HG03064 (cell line): Measurements from ENCODE around the gene ARHGAP21.
"Not testable (repeated sequence)": the region's sequence is repeated elsewhere in the genome, so short reads cannot be mapped to it uniquely, and the experiment has no call there.

Experiments
- ATAC-seq: cut with Tn5 transposase; IDR thresholded peaks from one replicate; pipeline ENCODE4 v1.9.1; 2021; ENCODE audit warnings: low read depth; ENCODE audit not compliant: unreplicated experiment

The ARHGAP21 gene

DNA sequence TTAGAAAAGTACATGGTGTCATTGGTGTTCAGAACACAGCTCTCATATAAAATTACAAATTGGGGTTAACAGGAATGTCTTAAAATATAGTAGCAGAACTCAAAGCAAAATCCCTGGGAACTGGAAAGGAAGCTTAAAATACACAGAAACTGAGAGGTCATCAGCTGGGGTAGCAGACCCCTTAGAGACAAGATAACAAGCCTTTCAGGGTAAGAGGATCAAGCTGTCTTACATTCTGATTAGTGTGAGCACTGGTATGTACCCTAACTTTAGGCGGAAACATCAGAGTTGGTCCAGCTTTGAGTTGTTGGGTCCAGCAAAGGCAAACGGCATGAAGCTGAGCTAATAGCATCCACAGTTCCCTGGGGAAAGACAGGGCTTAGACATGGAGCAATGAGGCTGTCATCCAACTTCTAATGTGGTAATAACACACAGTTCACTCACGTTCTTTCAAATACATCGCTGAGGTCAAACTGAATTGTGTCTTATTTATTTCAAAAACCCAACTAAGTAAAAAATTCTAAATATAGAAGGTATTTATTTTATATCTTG lies 32.6 kb downstream of the ARHGAP21 start:
- ATAC-seq: no peak

DNA sequence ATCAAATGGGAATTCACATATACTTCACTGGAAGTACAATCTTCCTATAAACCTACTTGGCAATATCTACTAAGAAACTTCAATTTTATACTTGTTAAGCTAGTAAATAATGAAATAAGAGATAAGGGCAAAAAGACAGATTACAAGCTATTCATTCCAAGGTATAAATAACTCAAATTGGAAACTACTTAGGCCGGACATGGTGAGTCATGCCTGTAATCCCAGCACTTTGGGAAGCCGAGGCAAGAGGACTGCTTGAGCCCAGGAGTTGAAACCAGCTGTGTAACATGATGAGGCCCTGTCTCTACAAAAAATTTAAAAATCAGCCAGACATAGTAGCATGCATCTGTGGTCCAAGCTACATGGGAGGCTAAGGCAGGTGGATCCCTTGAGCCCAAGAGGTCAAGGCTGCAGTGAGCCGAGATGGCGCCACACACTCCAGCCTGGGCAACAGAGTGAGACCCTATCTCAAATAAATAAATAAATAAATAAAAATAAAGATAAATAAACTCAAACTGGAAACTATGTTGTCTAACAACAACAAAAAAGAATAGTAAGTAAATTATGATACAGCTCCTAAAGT lies 37.6 kb downstream of the ARHGAP21 start:
- no peak for ATAC-seq

DNA sequence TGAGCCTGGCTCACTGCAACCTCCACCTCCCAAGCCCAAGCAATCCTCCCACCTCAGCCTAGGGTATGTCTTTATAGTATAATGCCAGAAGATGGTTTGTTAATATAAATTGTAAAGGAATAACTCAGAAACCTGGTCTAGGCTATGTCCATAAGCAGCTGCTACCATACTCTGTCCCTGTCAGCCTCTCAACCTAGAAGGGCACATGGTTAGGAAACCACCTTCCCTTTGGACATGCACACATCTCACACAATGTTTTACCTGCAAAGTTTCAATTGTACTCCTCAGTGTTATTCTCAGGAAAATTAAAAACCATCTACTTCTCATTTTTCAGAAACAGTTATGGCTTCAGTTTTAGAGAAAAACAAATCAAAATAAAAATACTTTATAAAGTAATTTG lies 40.1 kb downstream of the ARHGAP21 start:
- no peak for ATAC-seq

GRCh38 chr10:24681572-24682088 lies 42.1 kb downstream of the ARHGAP21 start:
- no peak for ATAC-seq

GRCh38 chr10:24680647-24681524 lies 42.8 kb downstream of the ARHGAP21 start:
- no peak for ATAC-seq

DNA sequence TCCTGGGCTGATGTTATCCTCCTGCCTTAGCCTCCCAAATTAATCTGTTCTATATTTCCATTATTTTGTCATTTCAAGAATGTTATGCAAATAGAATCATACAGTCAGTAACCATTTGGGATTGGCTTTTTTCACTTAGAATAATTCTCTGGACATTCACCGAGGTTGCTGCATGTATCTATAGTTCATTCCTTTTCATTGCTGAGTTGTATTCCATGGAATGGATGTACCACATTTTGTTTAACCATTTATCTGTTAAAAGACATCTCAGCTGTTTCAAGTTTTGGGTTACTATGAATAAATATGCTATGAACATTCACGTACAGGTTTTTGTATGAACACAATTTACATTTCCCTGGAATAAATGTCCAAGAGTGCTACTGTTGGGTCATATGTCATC lies 44.9 kb downstream of the ARHGAP21 start:
- ATAC-seq: no peak

DNA sequence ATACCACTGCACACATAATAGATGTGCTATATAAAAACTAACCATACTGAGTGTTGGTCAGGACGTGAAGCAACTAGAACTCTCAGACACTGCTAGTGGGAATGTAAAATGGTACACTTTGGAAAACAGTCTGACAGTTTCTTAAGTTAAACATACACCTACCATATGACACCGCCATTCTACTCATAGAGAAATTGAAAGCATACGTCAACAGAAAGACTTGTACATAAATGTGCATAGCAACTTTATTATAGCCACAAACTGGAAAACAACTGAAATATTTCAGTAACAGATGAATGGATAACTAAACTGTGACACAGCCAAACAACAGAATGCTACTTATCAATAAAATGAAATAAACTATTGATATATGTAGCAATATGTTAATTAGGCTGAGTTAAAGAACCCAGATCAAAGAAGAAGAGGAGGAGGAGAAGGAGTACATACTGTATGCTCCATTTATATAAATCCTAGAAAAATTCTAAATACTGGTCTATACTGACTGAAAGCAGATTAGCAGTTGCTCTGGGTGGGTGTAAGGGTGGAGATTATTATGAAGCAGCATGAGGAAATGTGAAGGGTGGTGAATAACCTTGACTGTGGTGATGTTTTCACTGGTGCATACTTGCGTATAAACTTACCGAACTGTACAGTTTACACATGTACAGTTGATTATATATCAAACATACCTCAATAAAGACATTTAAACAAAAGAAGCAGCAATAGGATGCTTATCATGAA lies 48.6 kb downstream of the ARHGAP21 start:
- no peak for ATAC-seq

DNA sequence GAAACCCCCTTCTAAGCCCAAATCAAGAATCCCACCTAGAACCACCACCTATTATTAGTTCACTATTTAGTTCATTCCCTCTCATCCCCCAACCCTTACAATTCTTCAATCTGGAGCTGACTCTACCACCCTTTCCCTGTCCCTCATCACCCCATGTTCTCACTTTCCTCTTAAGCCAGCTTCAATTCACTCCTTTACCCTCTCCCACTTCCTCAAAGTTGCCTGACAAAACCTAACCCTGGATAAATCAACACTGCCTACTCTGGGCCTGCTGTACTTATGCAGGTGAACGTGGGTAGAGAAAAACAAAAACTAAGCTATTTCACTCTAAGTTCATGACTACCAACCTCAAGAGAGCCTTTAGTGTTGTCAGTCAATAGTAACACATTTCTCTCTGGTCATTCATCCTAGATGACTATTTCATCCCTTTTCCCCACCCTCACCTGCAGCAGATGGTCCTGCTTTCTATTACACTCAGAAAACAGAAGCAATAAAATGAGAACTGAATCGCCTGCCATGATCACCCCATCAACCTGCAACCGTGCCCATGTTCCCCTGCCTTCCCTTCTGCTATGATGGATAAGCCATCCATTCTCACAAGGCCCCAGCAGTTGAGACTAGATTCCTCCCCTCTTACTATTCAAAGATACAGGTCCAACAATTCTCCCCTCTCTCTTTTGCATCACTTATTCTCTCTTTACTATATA lies 52.6 kb downstream of the ARHGAP21 start:
- ATAC-seq: no peak

DNA sequence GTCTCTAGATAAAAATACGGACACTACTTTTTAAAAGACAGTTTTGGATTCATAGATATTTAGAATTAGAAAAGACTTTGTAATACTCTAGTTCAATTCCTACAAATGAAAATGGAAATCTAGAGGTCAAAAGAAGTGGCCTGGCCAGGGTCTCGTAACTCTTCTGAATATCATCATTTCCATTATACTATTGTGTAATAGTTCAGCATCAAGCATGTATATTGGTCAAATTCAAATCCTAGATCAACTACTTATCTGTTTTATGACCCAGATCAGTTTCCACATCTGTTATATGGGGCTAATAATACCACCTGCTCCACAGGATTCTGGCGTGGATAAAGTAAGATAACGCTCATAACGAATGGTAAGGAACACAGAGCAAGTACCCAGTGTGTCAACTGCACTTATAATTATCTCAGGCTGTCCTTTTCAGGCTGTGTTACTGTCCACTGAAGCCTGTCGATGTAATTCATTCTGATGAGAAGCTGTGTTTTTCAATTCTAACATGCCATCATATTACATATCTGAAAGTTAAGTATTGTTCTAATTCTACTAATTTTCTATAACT lies 54.3 kb downstream of the ARHGAP21 start:
- no peak for ATAC-seq

- no peak for ATAC-seq
Measured at GRCh38 chr10:24668247-24668646, 55.4 kb downstream of the ARHGAP21 start.

DNA sequence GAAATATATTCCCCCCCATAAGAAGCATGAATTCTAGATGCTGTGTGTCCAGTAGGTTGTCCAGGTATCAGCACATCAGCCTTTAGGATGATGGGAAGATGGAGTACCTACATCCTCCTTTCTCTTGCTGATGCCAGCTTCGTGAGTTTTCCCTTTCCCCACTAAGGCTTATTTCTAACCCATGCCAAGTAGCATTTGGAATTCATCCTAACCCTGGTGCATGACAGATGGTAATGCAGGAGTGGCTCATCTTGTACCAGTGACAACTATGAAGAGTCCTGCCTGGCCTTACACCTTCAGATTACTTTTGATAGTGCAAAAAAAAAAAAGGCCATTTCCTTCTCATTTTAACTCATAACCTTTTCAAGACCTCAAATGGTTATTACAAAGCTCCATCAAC lies 58.7 kb downstream of the ARHGAP21 start:
- no peak for ATAC-seq

GRCh38 chr10:24661376-24661775 lies 62.3 kb downstream of the ARHGAP21 start:
- no peak for ATAC-seq

GRCh38 chr10:24658319-24658718 lies 65.4 kb downstream of the ARHGAP21 start:
- ATAC-seq: not testable (repeated sequence)

DNA sequence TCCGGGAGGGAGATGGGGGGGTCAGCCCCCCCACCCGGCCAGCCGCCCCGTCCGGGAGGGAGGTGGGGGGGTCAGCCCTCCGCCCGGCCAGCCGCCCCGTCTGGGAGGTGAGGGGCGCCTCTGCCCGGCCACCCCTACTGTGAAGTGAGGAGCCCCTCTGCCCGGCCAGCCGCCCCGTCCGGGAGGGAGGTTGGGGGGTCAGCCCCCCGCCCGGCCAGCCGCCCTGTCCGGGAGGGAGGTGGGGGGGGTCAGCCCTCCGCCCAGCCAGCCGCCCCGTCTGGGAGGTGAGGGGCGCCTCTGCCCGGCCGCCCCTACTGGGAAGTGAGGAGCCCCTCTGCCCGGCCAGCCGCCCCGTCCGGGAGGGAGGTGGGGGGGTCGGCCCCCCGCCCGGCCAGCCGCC lies 67.4 kb downstream of the ARHGAP21 start:
- ATAC-seq: not testable (repeated sequence)

DNA sequence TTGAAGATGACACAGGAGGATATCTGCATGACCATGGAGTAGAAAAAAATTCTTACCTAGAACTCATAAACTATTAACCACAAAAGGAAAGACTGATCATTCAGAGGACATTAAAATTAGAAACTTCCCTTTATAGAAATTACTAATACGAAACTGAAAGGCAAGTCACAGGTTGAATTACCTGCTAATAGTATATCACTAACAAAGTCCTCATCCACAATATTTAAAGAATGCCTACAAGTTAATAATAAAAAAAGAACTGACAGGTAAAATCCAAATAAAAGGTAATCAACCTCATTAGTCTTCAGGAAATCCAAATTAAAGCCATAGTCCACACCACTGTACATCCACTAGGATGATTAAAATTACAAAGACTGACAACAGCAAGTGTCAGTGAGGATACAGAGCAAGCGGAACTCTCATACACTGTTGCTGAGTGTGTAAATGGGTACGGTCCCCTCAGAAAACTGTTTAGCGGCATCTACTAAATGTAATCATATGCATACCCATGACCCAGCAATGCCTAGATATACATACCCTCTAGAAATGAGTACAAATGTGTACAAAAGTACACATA lies 71.2 kb downstream of the ARHGAP21 start:
- ATAC-seq: peak; percentile 73

DNA sequence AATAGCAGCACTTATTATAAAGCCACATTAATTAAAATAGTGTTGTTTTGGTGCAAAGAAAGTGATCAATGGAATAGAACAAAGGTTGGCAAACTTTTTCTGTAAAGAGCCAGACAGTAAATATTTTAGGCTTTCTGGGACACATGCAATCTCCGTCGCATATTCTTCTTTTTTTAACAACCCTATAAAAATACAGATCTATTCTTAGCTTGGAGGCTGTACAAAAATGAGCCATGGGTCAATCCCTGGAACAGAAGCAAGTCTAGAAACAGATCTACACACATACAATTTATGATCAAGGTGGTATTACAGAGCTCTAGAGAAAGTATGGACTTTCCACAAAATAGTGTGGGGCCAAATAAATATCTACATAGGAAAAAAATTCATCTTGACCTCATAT lies 71.8 kb downstream of the ARHGAP21 start:
- ATAC-seq: no peak

GRCh38 chr10:24650669-24651391 lies 72.9 kb downstream of the ARHGAP21 start:
- no peak for ATAC-seq

- no peak for ATAC-seq
Measured at GRCh38 chr10:24645784-24646183, 77.9 kb downstream of the ARHGAP21 start.

DNA sequence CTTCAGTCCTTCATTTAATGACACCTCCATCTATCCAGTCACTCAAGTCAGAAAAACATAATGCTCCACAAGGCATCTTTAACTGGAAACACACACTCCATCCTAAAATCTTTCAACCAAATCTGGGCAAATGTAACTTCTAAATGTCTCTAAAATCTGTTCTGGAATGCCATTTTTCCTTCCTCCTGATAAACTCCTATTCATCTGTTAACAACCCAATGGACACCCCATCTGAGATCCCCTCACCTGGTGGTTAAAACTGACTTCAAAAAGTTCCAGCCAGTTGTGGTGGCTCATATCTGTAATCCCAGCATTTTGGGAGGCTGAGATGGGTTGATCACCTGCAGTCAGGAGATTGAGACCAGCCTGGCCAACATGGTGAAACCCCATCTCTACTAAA lies 78.7 kb downstream of the ARHGAP21 start:
- ATAC-seq: no peak
